ENCODE measurements around the gene SERPINB1.

SERPINB1 gene

DNA sequence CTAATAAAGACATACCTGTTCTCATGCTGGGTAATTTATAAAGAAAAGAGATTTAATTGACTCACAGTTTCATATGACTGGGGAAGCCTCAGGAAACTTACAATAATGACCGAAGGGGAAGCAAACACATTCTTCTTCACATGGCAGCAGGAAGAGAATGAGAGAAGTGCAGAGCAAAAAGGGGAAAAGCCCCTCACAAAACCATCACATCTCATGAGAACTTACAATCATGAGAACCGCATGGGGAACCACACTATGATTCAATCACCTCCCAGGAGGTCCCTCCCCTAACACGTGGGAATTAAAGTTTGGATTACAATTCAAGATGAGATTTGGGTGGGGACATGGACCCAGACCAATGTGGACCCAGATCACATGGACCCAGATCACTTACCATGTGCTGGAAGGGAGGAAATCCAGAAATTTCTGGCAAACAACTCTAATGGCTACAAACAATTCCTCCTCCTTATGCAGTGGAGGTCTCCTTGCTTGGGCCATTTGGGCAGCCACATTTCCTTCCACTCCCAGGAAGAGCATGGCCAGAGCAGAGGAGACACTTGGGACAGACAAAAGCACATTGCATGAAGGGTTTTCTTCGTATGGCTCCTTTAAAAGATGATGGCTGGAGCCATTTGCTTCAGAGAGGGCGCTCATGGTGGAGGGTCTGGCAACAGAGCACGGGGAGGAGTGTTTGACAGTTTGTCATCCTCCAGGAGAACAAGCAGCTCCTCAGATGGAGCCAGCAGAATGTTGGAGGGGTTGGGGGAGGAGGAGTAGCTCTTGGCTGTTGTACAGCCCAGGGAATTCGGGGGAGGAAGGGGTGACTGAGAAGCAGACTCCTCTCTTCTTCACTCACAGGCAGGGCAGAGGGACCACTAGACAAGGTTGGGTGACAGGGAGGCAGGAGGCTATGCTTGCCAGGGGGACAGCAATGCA is 31.0 kb upstream of the SERPINB1 start:
- H3K4me3 ChIP-seq (ENCODE audit: control insufficient read depth, low read depth, low read length), result no peak overlapping the region
- no peak for DNase-seq (ENCODE audit: low read depth)
- TF ChIP-seq, protein P1, sequence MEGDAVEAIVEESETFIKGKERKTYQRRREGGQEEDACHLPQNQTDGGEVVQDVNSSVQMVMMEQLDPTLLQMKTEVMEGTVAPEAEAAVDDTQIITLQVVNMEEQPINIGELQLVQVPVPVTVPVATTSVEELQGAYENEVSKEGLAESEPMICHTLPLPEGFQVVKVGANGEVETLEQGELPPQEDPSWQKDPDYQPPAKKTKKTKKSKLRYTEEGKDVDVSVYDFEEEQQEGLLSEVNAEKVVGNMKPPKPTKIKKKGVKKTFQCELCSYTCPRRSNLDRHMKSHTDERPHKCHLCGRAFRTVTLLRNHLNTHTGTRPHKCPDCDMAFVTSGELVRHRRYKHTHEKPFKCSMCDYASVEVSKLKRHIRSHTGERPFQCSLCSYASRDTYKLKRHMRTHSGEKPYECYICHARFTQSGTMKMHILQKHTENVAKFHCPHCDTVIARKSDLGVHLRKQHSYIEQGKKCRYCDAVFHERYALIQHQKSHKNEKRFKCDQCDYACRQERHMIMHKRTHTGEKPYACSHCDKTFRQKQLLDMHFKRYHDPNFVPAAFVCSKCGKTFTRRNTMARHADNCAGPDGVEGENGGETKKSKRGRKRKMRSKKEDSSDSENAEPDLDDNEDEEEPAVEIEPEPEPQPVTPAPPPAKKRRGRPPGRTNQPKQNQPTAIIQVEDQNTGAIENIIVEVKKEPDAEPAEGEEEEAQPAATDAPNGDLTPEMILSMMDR (conservative IDR thresholded peaks at IDR 0.05; ENCODE audit: control insufficient read depth, insufficient read depth, low read depth, low read length), result no peak

DNA sequence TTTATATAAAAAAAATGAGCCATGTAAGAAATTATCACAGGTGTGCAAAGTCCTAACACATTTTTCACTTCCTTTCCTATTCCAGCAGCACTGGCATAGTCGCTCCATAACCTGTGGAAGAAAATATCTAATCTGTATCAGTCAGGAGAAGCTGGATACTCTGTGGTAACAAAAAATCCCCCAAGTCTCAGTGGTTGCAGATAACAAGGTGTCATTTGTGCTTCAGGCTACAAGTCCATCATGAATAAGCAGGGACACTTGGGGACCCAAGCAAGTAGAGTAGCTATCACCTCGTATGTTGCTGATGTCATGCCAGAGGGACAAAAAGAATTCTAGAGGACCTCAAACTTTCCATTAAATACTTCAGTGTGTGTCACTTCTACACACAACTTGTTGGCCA is 30.3 kb upstream of the SERPINB1 start:
- TF ChIP-seq, protein P1 (conservative IDR thresholded peaks at IDR 0.05; ENCODE audit: control insufficient read depth, insufficient read depth, low read depth, low read length), result no peak
- no peak overlapping the region for H3K4me3 ChIP-seq (ENCODE audit: control insufficient read depth, low read depth, low read length)
- no peak for DNase-seq (ENCODE audit: low read depth)

DNA sequence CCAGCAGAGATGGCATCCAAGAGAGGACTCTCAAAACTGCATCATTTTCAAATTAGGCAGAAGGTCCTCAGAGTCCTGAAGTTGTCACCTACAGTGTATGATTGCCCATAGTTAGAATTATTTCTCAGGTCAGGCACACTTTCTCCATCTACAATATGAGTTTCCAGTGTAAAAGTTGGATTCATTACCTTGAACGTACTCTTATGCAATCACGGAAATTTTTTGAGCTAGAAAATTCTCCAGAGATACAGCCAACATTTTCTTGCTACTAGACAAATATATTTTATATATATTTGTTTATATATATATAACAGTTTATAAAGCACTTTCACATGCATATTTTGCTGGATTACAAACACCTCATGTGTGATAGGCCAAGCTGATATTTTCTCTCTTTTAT is 29.4 kb upstream of the SERPINB1 start:
- TF ChIP-seq, protein P1 (conservative IDR thresholded peaks at IDR 0.05; ENCODE audit: control insufficient read depth, insufficient read depth, low read depth, low read length), result no peak
- no peak overlapping the region for H3K4me3 ChIP-seq (ENCODE audit: control insufficient read depth, low read depth, low read length)
- no peak for DNase-seq (ENCODE audit: low read depth)

DNA sequence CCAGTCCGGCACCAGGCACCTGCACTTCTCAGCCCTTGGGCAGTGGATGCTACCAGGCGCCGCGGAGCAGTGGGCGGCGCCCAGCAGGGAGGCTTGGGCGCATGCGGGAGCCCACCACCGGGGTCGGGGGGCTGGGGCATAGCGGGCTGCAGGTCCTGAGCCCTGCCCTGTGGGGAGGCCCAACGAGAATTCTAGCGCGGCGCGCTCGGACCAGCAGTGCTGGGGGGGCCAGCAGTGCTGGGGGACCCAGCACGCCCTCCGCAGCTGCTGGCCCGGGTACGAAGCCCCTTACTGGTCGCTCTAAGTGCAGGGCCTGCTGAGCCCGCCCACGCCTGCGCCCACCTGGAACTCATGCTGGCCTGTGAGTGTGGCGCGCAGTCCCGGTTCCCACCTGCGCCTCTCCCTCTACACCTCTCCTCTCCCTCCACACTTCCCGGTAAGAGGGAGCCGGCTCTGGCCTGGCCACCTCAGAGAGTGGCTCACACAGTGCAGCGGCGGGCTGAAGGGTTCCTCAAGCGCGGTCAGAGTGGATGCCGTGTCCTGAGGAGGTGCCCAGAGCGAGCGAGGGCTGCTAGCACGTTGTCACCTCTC is 28.5 kb upstream of the SERPINB1 start:
- no peak for DNase-seq (ENCODE audit: low read depth)
- TF ChIP-seq, protein P1 (conservative IDR thresholded peaks at IDR 0.05; ENCODE audit: control insufficient read depth, insufficient read depth, low read depth, low read length), result no peak
- no peak overlapping the region for H3K4me3 ChIP-seq (ENCODE audit: control insufficient read depth, low read depth, low read length)

DNA sequence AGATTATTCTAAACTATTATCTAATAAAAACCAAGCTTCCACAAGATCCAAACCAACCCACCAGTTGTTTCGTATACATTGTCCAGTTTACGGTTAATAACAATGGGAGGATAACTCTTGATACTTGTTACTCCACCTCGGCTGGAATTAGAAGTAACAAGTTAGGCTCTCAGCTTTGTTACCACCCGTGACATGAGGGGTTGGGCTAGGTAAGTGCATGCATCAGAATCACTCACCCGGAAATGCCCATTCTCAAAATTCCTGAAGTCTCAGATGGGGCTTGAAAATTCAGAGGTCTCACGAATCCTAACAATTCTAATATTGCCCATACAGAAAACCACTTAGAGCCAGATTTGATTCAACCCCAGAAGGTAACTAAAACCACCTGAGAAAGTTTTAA is 27.0 kb upstream of the SERPINB1 start:
- DNase-seq (ENCODE audit: low read depth), result no peak
- TF ChIP-seq, protein P1 (conservative IDR thresholded peaks at IDR 0.05; ENCODE audit: control insufficient read depth, insufficient read depth, low read depth, low read length), result no peak
- H3K4me3 ChIP-seq (ENCODE audit: control insufficient read depth, low read depth, low read length), result no peak overlapping the region

DNA sequence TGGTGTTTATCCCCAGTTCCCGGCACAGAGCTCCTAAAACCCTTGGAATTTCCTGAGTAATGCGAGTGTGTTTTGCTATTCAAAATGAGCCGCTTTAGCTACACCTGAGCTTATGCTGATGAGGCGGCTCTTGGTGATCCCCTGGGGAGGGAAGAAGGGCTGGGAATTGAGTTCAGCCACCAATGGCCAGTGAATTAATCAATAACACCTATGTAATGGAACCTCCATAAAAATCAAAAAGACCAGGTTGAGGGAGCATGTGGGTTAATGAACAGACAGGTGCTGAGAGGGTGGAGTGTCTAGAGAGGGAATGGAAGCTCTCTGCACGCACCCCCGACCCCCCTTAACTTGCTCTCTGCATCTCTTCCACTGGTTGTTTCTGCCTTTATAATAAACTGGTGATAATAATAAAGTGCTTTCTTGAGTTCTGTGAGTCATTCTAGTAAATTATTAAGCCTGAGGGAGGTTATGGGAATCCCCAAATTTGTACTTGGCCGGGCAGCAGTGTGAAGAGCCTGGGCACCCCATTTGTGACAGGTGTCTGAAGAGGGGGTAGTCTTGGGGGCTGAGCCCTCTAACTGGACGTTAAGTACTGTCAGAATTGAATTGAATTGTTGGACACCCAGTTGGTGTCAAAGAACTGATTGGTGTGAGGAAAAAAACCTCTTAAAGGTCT is 24.6 kb upstream of the SERPINB1 start:
- no peak overlapping the region for H3K4me3 ChIP-seq (ENCODE audit: control insufficient read depth, low read depth, low read length)
- DNase-seq (ENCODE audit: low read depth), result no peak
- TF ChIP-seq, protein P1 (conservative IDR thresholded peaks at IDR 0.05; ENCODE audit: control insufficient read depth, insufficient read depth, low read depth, low read length), result no peak
